Measurements from ENCODE around the gene BCAR3.

DNA sequence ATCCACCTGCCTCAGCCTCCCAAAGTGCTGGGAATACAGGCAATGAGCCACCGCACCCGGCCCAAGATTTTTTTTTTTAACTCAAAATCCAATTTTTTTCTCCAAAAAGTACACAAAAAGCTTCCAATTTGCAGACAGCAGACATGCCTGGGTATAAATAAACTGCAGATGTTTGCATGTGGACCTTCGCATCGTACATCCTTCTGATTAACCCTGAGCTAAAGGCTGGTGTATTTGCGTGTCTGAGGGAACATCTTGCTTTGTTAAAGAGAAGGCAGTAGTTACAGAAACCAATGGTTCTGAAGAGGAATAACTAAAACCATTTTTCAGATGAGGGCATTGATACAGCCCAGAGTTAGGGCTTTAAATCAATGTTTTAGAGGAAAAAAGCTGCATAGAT lies 12.7 kb downstream of the BCAR3 start:
- TF ChIP-seq, protein P1, sequence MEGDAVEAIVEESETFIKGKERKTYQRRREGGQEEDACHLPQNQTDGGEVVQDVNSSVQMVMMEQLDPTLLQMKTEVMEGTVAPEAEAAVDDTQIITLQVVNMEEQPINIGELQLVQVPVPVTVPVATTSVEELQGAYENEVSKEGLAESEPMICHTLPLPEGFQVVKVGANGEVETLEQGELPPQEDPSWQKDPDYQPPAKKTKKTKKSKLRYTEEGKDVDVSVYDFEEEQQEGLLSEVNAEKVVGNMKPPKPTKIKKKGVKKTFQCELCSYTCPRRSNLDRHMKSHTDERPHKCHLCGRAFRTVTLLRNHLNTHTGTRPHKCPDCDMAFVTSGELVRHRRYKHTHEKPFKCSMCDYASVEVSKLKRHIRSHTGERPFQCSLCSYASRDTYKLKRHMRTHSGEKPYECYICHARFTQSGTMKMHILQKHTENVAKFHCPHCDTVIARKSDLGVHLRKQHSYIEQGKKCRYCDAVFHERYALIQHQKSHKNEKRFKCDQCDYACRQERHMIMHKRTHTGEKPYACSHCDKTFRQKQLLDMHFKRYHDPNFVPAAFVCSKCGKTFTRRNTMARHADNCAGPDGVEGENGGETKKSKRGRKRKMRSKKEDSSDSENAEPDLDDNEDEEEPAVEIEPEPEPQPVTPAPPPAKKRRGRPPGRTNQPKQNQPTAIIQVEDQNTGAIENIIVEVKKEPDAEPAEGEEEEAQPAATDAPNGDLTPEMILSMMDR (IDR thresholded peaks at IDR 0.05) = no peak
- no peak for TF ChIP-seq POLR2A (IDR thresholded peaks at IDR 0.05)
